Liver (tissue), 9 donors: ENCODE measurements around the gene PEX14. TPM values are rescaled to one million over a fixed set of nuclear protein-coding genes. Genes with fewer than 3 reads are reported as not detected.

Experiments used
- DNase-seq: peaks from one replicate; pipeline ENCODE4 v3.0.0-alpha.2; 2017; ENCODE audit warnings: low spot score
- H3K27ac ChIP-seq, 2 donors: one replicate each; pipeline ENCODE4 v1.7.0; 2013; ENCODE audit warnings: inconsistent platforms in 2 of 2, low read length in 2 of 2, control low read depth in 1 of 2, low read depth in 1 of 2, mild to moderate bottlenecking in 1 of 2
- H3K27me3 ChIP-seq, 4 donors: one replicate each; pipeline versions ENCODE4 v1.6.1 to v1.7.0; 2013; ENCODE audit warnings: low read length in 3 of 4, inconsistent platforms in 1 of 4, mild to moderate bottlenecking in 1 of 4, moderate library complexity in 1 of 4; ENCODE audit not compliant: control insufficient read depth in 4 of 4, insufficient read depth in 4 of 4
- H3K36me3 ChIP-seq, 4 donors: one replicate each; pipeline versions ENCODE4 v1.6.1 to v1.7.0; 2013; ENCODE audit warnings: low read length in 3 of 4, mild to moderate bottlenecking in 3 of 4, low read depth in 1 of 4, moderate library complexity in 1 of 4; ENCODE audit not compliant: control insufficient read depth in 4 of 4, insufficient read depth in 3 of 4
- H3K4me1 ChIP-seq, 4 donors: one replicate each; pipeline versions ENCODE4 v1.6.1 to v1.7.0; 2013; ENCODE audit warnings: low read length in 3 of 4, mild to moderate bottlenecking in 3 of 4, moderate library complexity in 1 of 4; ENCODE audit not compliant: control insufficient read depth in 4 of 4, insufficient read depth in 4 of 4
- H3K4me3 ChIP-seq, 3 donors: one replicate each; pipeline versions ENCODE4 v1.6.1 to v1.7.0; 2013; ENCODE audit warnings: low read length in 3 of 3, control low read depth in 1 of 3, low read depth in 1 of 3, mild to moderate bottlenecking in 1 of 3
- H3K9ac ChIP-seq, 2 donors: one replicate each; pipeline ENCODE4 v1.7.0; 2013; ENCODE audit warnings: low read length in 2 of 2, mild to moderate bottlenecking in 2 of 2, moderate library complexity in 2 of 2, control low read depth in 1 of 2, low read depth in 1 of 2
- H3K9me3 ChIP-seq, 4 donors: one replicate each; pipeline versions ENCODE4 v1.6.1 to v1.7.0; 2013; ENCODE audit warnings: low read length in 3 of 4; ENCODE audit not compliant: control insufficient read depth in 4 of 4
- ATF3 ChIP-seq: IDR thresholded peaks from 2 replicates; pipeline ENCODE4 v1.6.1; 2016; ENCODE audit warnings: antibody characterized with exemption
- CTCF ChIP-seq: fragments of 150-350 bp; IDR thresholded peaks from 2 replicates; pipeline ENCODE4 v1.5.1; 2017; ENCODE audit warnings: improper control_type of control experiment, low read depth, low read length; ENCODE audit not compliant: missing input control
- EGR1 ChIP-seq, 2 donors: IDR thresholded peaks; 2 replicates each; pipeline ENCODE4 v1.6.1; 2016 to 2018; ENCODE audit warnings: antibody characterized with exemption in 2 of 2, low read depth in 2 of 2
- FOXA1 ChIP-seq: IDR thresholded peaks from 2 replicates; pipeline ENCODE4 v1.6.1; 2016; ENCODE audit warnings: antibody characterized with exemption
- FOXA2 ChIP-seq: IDR thresholded peaks from 2 replicates; pipeline ENCODE4 v1.6.1; 2016; ENCODE audit warnings: antibody characterized with exemption
- GABPA ChIP-seq, 2 donors: IDR thresholded peaks in 1 of 2; conservative IDR thresholded peaks in 1 of 2; 2 replicates each; pipeline ENCODE4 v1.6.1; 2016; ENCODE audit warnings: antibody characterized with exemption in 2 of 2, mild to moderate bottlenecking in 1 of 2, moderate library complexity in 1 of 2
- HNF4A ChIP-seq, 2 donors: conservative IDR thresholded peaks; 2 replicates each; pipeline ENCODE4 v1.6.1; 2016; ENCODE audit warnings: antibody characterized with exemption in 2 of 2, mild to moderate bottlenecking in 2 of 2
- HNF4G ChIP-seq: IDR thresholded peaks from 2 replicates; pipeline ENCODE4 v1.6.1; 2016; ENCODE audit warnings: antibody characterized with exemption
- JUND ChIP-seq, 2 donors: IDR thresholded peaks; 2 replicates each; pipeline ENCODE4 v1.6.1; 2016; ENCODE audit warnings: antibody characterized with exemption in 2 of 2
- MAX ChIP-seq: IDR thresholded peaks from 2 replicates; pipeline ENCODE4 v1.6.1; 2016; ENCODE audit warnings: antibody characterized with exemption
- NR2F2 ChIP-seq: IDR thresholded peaks from 2 replicates; pipeline ENCODE4 v1.6.1; 2016; ENCODE audit warnings: antibody characterized with exemption
- RAD21 ChIP-seq, 2 donors: IDR thresholded peaks; 2 replicates each; pipeline ENCODE4 v1.6.1; 2016; ENCODE audit warnings: antibody characterized with exemption in 2 of 2, mild to moderate bottlenecking in 2 of 2
- REST ChIP-seq: IDR thresholded peaks from 2 replicates; pipeline ENCODE4 v1.6.1; 2016; ENCODE audit warnings: antibody characterized with exemption, mild to moderate bottlenecking
- RXRA ChIP-seq, 2 donors: IDR thresholded peaks; 2 replicates each; pipeline ENCODE4 v1.6.1; 2017 to 2018; ENCODE audit warnings: antibody characterized with exemption in 2 of 2, mild to moderate bottlenecking in 1 of 2
- SP1 ChIP-seq: IDR thresholded peaks from 2 replicates; pipeline ENCODE4 v1.6.1; 2018; ENCODE audit warnings: antibody characterized with exemption, mild to moderate bottlenecking
- TAF1 ChIP-seq: conservative IDR thresholded peaks from 2 replicates; pipeline ENCODE4 v1.6.1; 2016; ENCODE audit warnings: antibody characterized with exemption, mild to moderate bottlenecking
- YY1 ChIP-seq: IDR thresholded peaks from 2 replicates; pipeline ENCODE4 v1.6.1; 2016; ENCODE audit warnings: antibody characterized with exemption, mild to moderate bottlenecking
- WGBS: extraction: QIAGEN DNeasy Blood & Tissue Kit; methylation state at CpG from one replicate; pipeline ENCODE4 v1.1.7; 2013; 5-methylcytosine and 5-hydroxymethylcytosine counted together
- polyA plus RNA-seq, 2 donors: library from polyadenylated mRNA; stranded (reverse) in 1 of 2; unstranded in 1 of 2; fragments of 200-250 nt in 1 of 2; fragments of >200 nt in 1 of 2; fragmentation: Nextera tagmentation in 1 of 2; extraction: Ambion mirVana in 1 of 2; gene quantifications; one replicate each; pipeline versions ENCODE4 v1.2.1 to v1.2.3, GENCODE V29; 2013 to 2015
- total RNA-seq, 2 donors: library from RNA; depleted of rRNA; stranded (reverse); fragments of >200 nt; gene quantifications; one replicate each; pipeline ENCODE4 v1.2.3, GENCODE V29; 2014
- TF ChIP-seq, protein P1 (sequence below): IDR thresholded peaks from 2 replicates; pipeline ENCODE4 v1.6.1; 2016; ENCODE audit warnings: antibody characterized with exemption
- donor health status: healthy.
- donor health status: healthy.
- donor health status: healthy.
- donor health status: healthy.
- donor health status: healthy.

Gene PEX14
- total and polyA plus RNA-seq, 4 donors, result 7.1 to 16.1 (median 11.7) TPM

- Histone ChIP-seq H3K4me1 (peaks cover 0 to 8% (median 5%) of the 10 kb centered on the region in 4 donors), H3K36me3 (peaks cover 0 to 11% (median 10%) of the 10 kb centered on the region in 4 donors), H3K27me3 (no peaks in the 10 kb centered on the region), H3K27ac (no peak overlapping the region), H3K9ac (no peak overlapping the region), H3K4me3 (no peak overlapping the region), H3K9me3 (no peaks in the 10 kb centered on the region)
- TF ChIP-seq RXRA (IDR thresholded peaks at IDR 0.05), result no peak
- no peak for TF ChIP-seq RAD21 (IDR thresholded peaks at IDR 0.05)
- no peak for TF ChIP-seq FOXA2
- TF ChIP-seq EGR1 (IDR thresholded peaks at IDR 0.05; ENCODE audit: low read depth in 2 of 2), result no peak
- TF ChIP-seq JUND (IDR thresholded peaks at IDR 0.05), result no peak
- TF ChIP-seq, protein P1, sequence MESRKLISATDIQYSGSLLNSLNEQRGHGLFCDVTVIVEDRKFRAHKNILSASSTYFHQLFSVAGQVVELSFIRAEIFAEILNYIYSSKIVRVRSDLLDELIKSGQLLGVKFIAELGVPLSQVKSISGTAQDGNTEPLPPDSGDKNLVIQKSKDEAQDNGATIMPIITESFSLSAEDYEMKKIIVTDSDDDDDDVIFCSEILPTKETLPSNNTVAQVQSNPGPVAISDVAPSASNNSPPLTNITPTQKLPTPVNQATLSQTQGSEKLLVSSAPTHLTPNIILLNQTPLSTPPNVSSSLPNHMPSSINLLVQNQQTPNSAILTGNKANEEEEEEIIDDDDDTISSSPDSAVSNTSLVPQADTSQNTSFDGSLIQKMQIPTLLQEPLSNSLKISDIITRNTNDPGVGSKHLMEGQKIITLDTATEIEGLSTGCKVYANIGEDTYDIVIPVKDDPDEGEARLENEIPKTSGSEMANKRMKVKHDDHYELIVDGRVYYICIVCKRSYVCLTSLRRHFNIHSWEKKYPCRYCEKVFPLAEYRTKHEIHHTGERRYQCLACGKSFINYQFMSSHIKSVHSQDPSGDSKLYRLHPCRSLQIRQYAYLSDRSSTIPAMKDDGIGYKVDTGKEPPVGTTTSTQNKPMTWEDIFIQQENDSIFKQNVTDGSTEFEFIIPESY, result no peak
- no peak for TF ChIP-seq GABPA (IDR thresholded peaks at IDR 0.05 in 1 of 2, conservative IDR thresholded peaks at IDR 0.05 in 1 of 2)
- no peak for TF ChIP-seq SP1
- no peak for TF ChIP-seq MAX
- no peak for TF ChIP-seq ATF3
- TF ChIP-seq HNF4G, result no peak
- no peak for TF ChIP-seq YY1
- no peak for TF ChIP-seq FOXA1
- no peak for TF ChIP-seq HNF4A (conservative IDR thresholded peaks at IDR 0.05)
- TF ChIP-seq TAF1, result no peak
- TF ChIP-seq REST, result no peak
- no peak for TF ChIP-seq NR2F2
- TF ChIP-seq CTCF, result no peak
- DNase-seq, result no peak
- 92% methylated on average over 13 of the region's 13 CpGs for WGBS
Observed at GRCh38 chr1:10538646-10539355, 64.1 kb downstream of the PEX14 start.
